NCI-H774 (cell line): Measurements from ENCODE around the gene SYN1.

Source experiments
- DNase-seq: peaks from one replicate; lab custom pipeline; 2025; lab: John Stamatoyannopoulos, UW

SYN1 gene

DNA sequence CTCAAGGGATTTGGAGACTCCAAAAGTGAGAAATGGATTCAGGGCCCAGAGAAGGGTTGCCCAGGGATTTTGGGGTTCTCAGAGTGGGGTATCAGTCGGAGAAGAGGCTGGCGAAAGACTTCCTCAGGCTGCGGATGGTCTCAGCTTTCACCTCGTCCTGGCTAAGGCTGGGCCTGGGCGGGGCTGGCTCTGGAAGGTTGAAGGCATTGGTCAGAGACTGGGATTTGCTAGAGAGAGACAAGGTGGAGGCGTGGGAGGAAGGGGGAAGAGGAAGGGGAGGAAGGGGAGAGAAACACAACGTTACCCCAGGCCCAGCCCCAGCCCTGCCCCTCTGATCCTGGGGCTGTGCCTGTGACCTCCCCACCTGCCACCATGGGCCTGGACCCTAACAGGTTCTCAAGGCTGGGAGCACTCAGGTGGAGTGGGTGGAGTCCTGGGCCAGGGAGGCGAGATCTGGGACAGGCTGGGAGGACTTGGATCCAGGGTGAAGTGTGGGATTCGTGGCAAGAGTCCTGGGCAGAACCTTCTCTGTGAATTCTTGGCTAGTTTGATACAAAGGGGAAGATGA, 46.8 kb downstream of the SYN1 start:
- no peak for DNase-seq

DNA sequence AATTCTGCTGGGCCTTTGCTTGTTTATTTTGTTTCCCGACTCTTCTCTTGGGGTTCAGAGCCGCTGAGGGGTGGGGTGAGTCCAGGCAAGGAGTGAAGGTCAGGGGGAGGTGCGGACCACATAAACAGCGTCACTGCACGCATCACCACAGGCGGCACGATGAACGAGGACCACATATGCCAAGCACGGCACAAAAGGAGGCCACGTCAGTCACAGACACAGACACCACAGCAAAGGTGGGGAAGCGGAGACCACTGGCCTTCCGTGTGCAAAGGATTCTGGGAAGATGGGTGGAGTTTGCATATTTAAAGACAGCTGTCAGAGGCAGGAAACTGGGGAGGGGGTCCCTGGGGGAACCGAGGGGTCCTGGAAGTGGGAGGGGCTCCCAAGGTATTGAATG, 47.8 kb downstream of the SYN1 start:
- DNase-seq = no peak

GRCh38 chrX:47571215-47571614, 48.4 kb downstream of the SYN1 start:
- DNase-seq = no peak

GRCh38 chrX:47570794-47571193, 48.9 kb downstream of the SYN1 start:
- no peak for DNase-seq

DNA sequence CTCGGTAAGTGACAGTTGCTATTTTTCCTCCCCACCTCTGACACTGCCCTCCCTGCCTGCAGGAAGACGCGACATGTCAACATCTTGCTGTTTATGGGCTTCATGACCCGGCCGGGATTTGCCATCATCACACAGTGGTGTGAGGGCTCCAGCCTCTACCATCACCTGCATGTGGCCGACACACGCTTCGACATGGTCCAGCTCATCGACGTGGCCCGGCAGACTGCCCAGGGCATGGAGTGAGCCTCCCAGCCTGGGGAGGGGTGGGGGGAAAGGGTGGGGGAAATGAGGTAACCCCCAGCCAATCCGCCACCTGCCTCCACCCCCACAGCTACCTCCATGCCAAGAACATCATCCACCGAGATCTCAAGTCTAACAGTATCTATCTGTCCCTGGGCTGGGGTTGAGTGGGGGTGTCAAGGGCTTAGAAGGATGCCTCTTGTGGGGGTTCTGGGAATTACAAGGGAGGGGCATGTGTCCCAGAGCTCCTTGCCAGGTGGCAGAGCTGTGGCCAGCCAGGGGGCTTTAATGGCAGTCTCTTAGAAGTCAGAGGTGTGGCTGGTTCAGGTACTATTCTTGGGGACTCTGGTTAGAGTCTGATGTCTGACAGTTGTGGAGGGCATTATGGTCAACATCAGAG, 50.9 kb downstream of the SYN1 start:
- no peak for DNase-seq

DNA sequence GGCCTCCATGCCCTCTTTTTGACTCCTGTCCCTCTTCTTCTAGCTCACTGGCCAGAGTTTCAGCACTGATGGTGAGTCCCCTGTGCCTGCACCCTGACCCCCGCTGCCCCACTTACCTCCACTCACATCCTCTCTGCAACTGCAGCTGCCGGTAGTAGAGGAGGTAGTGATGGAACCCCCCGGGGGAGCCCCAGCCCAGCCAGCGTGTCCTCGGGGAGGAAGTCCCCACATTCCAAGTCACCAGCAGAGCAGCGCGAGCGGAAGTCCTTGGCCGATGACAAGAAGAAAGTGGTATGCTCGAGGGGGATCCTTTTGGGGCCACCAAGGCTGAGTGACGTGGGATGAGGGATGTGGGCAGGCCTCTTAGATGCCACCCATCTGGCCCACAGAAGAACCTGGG, 52.8 kb downstream of the SYN1 start:
- no peak for DNase-seq

DNA sequence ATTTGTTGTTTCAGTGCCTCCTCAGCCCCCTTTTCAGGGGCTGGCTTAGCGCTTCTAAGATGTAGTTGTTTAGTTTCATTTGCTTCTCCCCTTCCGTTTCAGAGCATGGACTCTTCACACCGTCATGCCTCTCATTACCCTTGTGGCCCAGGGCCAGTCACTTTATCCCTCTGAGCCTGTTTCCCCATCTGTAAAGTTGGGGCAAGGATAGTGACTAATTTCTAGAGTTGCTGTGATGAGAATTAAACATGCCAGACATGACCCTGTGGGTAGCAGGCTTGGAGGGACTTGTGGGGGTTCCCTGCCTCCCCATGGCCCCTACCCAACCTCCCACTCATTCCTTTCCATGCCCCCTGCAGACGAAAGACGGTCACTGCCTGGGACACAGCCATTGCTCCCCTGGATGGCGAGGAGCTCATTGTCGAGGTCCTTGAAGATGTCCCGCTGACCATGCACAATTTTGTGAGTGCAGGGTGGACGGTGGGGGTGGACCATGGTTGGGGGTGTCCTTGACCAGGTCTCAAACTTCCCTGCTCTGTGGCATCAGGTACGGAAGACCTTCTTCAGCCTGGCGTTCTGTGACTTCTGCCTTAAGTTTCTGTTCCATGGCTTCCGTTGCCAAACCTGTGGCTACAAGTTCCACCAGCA, 55.1 kb downstream of the SYN1 start:
- no peak for DNase-seq

DNA sequence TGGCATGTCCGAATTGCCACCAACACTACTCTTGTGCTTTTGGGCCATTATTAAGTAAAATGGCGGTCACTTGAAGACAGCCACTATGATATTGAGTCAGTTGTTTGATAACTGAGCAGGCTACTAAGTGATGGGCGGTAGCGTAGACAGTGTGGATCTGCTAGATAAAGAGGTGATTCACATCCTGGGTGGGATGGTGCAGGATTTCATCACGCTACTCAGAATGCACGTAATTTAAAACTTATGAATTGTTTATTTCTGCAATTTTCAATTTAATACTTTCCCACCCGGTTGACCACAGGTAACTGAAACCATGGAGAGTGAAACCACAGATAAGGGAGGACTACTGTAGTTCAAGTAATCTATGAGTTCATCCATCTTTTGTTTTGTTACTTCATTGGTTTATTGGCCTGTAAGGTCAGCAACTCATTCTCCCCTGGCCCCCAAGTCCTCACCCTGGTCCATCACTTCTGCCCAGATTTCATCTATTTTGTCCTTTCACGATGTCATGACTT, 55.8 kb downstream of the SYN1 start:
- no peak for DNase-seq

DNA sequence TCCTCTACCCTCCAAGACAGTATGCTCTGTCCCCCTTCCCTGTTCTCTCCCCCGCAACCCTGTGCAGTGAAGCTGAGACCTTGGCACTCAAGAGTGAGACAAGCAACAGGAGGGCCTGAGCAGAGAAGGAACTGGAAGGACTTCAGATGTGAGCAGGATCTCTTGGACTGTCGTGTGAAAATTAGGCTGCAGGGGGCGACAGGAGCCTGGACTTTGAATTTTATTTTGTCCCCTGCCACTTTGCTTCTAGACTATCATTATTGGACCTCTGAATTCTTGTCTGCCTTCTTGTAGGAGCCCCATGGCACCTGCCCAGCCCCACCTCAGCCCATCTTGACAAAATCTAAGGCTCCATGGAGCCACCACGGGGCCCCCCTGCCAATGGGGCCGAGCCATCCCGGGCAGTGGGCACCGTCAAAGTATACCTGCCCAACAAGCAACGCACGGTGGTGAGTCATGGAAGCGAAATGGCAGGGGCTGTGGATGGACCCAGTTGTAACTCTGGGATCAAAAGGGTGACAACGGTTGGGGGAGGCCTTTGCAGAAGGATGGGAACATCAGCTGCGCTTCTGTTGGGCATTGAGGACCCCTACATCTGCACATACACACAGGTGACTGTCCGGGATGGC, 56.9 kb downstream of the SYN1 start:
- DNase-seq = no peak

DNA sequence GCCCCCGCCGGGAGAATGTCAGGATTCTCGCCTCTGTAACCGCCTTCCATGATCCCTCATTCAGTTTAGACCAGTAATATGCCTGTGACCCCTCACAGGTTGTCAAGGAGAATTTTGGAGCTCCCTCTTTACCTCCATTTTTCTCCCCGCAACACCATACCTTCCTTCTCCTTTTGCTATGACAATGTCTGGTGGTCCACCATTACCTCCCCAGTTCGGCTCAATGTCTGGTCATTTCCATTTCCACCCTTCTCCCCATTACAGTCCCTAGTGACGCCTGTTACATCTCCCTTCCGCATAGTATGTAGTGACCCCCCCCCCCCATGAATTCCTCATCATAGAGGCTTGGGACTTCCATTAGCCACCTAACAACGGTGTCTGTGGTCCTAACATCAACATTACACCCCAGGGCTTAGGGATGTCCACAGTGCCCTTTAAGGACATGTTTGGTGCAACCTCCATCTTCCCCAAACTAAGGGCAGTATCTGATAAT, 58.0 kb downstream of the SYN1 start:
- DNase-seq = no peak

DNA sequence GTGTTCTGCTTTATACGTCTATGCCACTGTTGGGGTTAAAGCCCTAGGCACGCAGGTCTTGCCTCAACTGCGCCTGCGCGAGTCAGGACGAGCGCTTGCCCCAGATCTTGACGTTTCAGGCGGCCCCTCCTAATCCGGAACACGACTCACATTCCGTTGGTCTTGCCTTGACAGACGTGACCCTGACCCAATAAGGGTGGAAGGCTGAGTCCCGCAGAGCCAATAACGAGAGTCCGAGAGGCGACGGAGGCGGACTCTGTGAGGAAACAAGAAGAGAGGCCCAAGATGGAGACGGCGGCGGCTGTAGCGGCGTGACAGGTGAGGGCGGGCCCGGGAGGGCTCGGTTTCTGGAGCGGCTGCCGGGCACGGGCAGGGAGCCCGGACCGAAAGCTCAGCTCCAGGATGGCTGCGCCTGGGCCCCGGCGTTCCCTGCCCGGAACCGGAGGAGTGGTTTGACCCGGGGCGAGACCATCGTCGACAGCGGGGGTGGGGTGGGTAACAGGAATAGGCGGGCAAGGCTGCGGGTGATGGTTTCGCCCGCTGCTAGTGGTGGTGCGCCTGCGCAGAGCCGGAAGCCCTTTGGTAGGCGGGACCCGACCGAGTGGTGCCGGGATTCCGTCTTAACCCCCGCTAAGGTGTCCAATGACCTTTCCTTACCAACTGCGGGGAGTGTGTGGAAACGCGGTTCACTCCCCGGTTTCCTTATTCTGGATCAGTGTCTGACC, 58.6 kb downstream of the SYN1 start, which contains the start of gene ARAF:
ARAF (plus strand) TSS at position 272 of the 725 bp plus-strand sequence. CDS start 1,763 bp downstream, outside the sequence.
- peak; percentile 92 for DNase-seq

DNA sequence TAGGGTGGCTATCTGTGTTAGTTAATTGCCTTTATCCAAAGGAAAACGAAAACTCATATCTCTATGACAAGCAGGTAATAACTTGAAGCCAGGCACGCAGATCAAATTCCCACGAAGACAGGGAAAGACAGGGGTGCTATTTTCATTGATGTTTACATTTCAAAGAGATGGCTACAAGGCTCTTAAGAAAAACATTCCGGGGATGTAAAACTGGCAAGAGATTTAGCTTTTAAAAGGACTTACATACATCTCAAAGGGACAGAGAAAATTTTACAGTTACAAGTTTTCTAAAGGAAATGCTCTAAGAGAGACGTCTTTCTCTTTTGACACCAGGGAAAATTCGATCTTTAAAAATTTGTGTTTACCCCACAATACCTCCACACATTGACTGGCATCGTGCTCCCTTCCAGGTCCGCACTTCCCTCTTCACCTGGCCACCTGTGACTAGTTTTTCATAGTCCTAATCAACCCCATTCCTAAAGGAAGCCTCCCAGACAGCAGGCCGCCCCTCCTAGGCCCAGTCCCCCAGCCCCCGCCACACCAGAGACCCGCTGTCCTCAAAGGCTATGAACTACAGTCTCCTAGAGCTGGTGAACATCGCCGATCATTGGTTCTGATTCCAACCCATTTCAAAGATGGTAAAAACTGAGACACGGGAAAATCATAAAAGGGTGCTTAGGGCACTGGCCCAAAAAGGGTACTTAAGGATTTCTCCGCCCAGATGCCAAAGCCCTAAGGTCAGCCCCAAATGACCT, 59.3 kb downstream of the SYN1 start:
- no peak for DNase-seq

DNA sequence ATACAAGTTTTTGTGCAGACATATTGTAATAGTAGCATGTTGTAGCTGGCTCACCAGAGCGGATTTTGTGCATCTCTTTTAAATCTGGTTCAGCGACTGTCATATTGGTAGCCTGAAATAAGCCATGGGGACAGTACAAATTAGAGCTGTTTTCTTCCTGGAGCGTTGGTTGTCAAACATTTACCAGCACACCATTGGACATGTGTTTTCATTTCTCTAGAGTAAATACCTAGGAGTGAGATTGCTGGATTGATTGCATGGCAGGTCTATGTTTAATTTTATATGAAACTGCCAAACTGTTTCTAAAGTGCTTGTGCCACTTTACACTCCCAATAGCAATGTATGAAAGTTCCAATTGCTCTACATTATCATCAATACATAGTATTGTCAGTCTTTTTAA, 61.2 kb downstream of the SYN1 start:
- no peak for DNase-seq

DNA sequence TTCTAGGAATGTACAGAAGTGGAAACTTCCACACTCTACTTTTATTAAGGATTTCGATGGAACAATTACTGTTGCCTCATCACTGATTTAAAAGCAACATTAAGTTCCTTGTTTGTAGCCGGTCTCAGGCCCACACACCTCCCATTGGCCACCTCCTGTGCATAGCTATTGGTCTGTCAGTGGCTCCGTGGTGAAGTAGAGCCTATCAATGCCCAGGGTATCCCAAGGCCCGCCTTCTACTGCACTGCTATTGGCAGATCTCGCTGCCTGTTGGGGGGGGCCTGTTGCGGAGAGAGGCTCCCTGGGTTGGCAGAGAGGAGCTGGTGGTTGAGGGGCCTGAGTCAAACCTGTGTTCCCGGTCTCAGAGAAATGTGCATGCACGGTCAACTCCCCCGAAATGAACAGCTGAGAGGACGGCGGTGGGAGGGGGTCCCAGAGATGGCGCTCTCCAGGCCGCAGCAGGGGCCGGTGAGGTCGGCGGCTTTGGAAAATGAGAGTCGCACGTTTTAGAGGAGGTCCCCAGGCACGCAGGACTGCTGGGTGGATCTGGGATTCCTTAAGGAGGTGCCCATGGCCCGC, 63.5 kb downstream of the SYN1 start:
- DNase-seq = peak; percentile 66

- DNase-seq = no peak
Measured at GRCh38 chrX:47543496-47543895, 76.2 kb downstream of the SYN1 start.

- peak; percentile 67 for DNase-seq
Measured at GRCh38 chrX:47540754-47541538, 78.7 kb downstream of the SYN1 start.

GRCh38 chrX:47539860-47540259, 79.8 kb downstream of the SYN1 start:
- no peak for DNase-seq

- no peak for DNase-seq
Measured at GRCh38 chrX:47530049-47530448, 89.6 kb downstream of the SYN1 start.

GRCh38 chrX:47529548-47529947, 90.1 kb downstream of the SYN1 start:
- DNase-seq = no peak

DNA sequence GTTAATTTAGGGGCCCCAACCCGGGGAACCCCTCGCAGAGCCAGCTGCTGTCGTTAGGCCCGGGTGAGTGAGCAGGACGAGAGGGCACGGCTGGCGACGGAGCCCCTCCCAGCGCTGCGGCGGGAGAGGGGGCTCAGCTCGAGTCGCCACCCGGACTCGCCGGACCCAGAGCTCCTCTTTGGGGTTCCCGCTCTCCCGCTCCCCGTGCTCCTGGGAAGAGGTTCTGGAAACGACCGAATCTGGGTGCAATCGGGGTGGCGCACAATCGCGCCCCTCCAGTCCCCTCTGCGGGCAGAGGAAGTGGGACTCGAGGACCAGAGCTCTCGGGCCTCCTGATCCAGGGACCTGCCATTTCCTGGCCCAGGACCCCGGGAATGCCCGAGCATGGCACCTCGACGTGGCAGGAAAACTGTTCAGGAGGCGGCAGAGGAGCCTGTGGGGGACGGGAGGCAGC, 95.9 kb downstream of the SYN1 start:
- no peak for DNase-seq
